Neural progenitor cell (in vitro differentiated cells): ENCODE data around the gene ITPRIPL2. TPM values are rescaled to one million over a fixed set of nuclear protein-coding genes. Genes with fewer than 3 reads are reported as not detected.

Experiments used
- DNase-seq: peaks from one replicate; pipeline ENCODE4 v3.0.0-alpha.2; 2016; ENCODE audit warnings: low spot score
- H2AFZ ChIP-seq: fragments of 200-600 bp; sonication (generic); replicated peaks from 2 replicates; pipeline ENCODE4 v1.6.1; 2016; ENCODE audit warnings: antibody characterized with exemption
- H3F3A ChIP-seq: fragments of 200-600 bp; sonication (generic); 2 replicates; pipeline ENCODE4 v1.6.1; 2016; ENCODE audit warnings: antibody characterized with exemption, low read depth
- H3K27ac ChIP-seq: fragments of 200-600 bp; sonication (generic); 2 replicates; pipeline ENCODE4 v1.5.1; 2016; ENCODE audit warnings: mild to moderate bottlenecking
- H3K27me3 ChIP-seq: fragments of 200-600 bp; sonication (generic); 2 replicates; pipeline ENCODE4 v1.6.1; 2016; ENCODE audit warnings: mild to moderate bottlenecking, moderate library complexity
- H3K36me3 ChIP-seq: fragments of 200-600 bp; sonication (generic); 2 replicates; pipeline ENCODE4 v1.5.1; 2016
- H3K4me1 ChIP-seq: fragments of 200-600 bp; sonication (generic); 2 replicates; pipeline ENCODE4 v1.6.1; 2016; ENCODE audit warnings: mixed run types
- H3K4me2 ChIP-seq: fragments of 200-600 bp; sonication (generic); 2 replicates; pipeline ENCODE4 v1.6.1; 2016
- H3K4me3 ChIP-seq: fragments of 200-600 bp; sonication (generic); 2 replicates; pipeline ENCODE4 v1.5.1; 2016
- H3K79me2 ChIP-seq: fragments of 200-600 bp; sonication (generic); 2 replicates; pipeline ENCODE4 v1.6.1; 2016; ENCODE audit warnings: low read depth
- H3K9ac ChIP-seq: fragments of 200-600 bp; sonication (generic); 2 replicates; pipeline ENCODE4 v1.6.1; 2016
- H3K9me3 ChIP-seq: fragments of 200-600 bp; sonication (generic); 2 replicates; pipeline ENCODE4 v1.5.1; 2016; ENCODE audit warnings: low read depth
- H4K20me1 ChIP-seq: fragments of 200-600 bp; sonication (generic); 2 replicates; pipeline ENCODE4 v1.6.1; 2016; ENCODE audit warnings: low read depth
- H3K27ac Mint-ChIP-seq: 3 replicates; pipeline ENCODE4 v1.8.0; 2021; ENCODE audit warnings: mixed read lengths
- H3K27me3 Mint-ChIP-seq: 2 replicates; pipeline ENCODE4 v1.8.0; 2022; ENCODE audit warnings: low read depth, mild to moderate bottlenecking, inconsistent platforms, moderate library complexity, mixed read lengths; ENCODE audit not compliant: insufficient read depth
- H3K36me3 Mint-ChIP-seq: 3 replicates; pipeline ENCODE4 v1.8.0; 2021; ENCODE audit warnings: mixed read lengths
- H3K4me1 Mint-ChIP-seq: 3 replicates; pipeline ENCODE4 v1.8.0; 2021; ENCODE audit warnings: mixed read lengths
- H3K4me3 Mint-ChIP-seq: 3 replicates; pipeline ENCODE4 v1.8.0; 2021; ENCODE audit warnings: mild to moderate bottlenecking, moderate library complexity, mixed read lengths
- H3K9me3 Mint-ChIP-seq: 3 replicates; pipeline ENCODE4 v1.8.0; 2020; ENCODE audit warnings: mixed read lengths
- EZH2 ChIP-seq: fragments of 200-600 bp; sonication (generic); IDR thresholded peaks from 2 replicates; pipeline ENCODE4 v1.6.1; 2017; ENCODE audit warnings: antibody characterized with exemption, mild to moderate bottlenecking, moderate library complexity
- EZH2phosphoT487 ChIP-seq: fragments of 200-600 bp; sonication (generic); IDR thresholded peaks from 2 replicates; pipeline ENCODE4 v1.6.1; 2017; ENCODE audit warnings: antibody characterized with exemption
- total RNA-seq: library from RNA; depleted of rRNA; stranded (reverse); fragments of >200 nt; gene quantifications from 2 replicates; pipeline ENCODE4 v1.2.3, GENCODE V29; 2015; ENCODE audit warnings: low replicate concordance
- TF ChIP-seq, protein P1 (sequence below): fragments of 200-600 bp; sonication (generic); IDR thresholded peaks from 2 replicates; pipeline ENCODE4 v1.5.1; 2017; ENCODE audit warnings: antibody characterized with exemption, mild to moderate bottlenecking

ITPRIPL2 gene
- total RNA-seq, 1 donor from 2014 or later, result 3.7 TPM

DNA sequence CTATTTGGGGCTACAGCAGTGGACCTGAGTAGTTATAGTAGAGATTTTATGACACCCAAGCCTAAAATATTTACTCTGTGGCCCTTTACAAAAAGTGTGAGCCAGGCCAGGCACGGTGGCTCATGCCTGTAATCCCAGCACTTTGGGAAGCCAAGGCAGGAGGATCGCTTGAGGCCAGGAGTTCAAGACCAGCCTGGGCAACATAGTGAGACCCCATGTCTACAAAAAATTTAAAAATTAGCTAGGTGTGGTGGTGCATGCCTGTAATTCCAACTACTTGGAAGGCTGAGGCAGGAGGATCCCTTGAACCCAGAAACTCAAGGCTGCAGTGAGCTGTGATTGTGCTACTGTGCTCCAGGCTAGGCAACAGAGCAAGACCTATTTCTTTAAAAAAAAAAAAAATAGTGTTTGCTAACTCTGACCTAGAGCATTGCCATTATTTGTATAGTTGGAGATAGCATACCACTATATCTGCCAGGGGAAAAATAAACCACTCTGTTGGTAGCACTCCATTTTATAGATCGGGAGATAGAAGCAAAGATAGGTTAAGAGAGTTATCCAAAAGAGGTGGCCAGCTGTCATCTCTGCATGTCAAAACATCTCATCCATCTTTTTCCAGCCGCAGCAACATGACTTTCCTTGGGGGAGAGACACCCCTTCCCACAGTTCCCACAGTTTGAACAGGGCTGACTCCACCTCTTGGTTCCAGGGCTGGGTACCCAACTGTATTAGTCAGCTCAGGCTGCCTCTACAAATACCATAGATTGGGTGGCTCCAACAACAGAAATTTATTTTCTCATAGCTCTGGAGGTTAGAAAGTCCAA lies 3.0 kb upstream of the ITPRIPL2 start:
- no peak for DNase-seq
- H3K27ac Mint-ChIP-seq, result no peak overlapping the region
- TF ChIP-seq, protein P1, sequence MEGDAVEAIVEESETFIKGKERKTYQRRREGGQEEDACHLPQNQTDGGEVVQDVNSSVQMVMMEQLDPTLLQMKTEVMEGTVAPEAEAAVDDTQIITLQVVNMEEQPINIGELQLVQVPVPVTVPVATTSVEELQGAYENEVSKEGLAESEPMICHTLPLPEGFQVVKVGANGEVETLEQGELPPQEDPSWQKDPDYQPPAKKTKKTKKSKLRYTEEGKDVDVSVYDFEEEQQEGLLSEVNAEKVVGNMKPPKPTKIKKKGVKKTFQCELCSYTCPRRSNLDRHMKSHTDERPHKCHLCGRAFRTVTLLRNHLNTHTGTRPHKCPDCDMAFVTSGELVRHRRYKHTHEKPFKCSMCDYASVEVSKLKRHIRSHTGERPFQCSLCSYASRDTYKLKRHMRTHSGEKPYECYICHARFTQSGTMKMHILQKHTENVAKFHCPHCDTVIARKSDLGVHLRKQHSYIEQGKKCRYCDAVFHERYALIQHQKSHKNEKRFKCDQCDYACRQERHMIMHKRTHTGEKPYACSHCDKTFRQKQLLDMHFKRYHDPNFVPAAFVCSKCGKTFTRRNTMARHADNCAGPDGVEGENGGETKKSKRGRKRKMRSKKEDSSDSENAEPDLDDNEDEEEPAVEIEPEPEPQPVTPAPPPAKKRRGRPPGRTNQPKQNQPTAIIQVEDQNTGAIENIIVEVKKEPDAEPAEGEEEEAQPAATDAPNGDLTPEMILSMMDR, result no peak
- no peak for TF ChIP-seq EZH2
- TF ChIP-seq EZH2phosphoT487, result no peak
- no peak overlapping the region for H2AFZ ChIP-seq
- peaks cover 43% of the 10 kb centered on the region for H3K27me3 ChIP-seq
- H4K20me1 ChIP-seq, result no peaks in the 10 kb centered on the region
- no peaks in the 10 kb centered on the region for H3K79me2 ChIP-seq
- H3K36me3 Mint-ChIP-seq, result no peaks in the 10 kb centered on the region
- no peak overlapping the region for H3K4me3 Mint-ChIP-seq
- no peaks in the 10 kb centered on the region for H3K9me3 ChIP-seq
- no peak overlapping the region for H3K4me3 ChIP-seq
- no peaks in the 10 kb centered on the region for H3K4me1 ChIP-seq
- H3K4me2 ChIP-seq, result no peak overlapping the region
- no peaks in the 10 kb centered on the region for H3K9me3 Mint-ChIP-seq
- H3F3A ChIP-seq, result peaks cover 3% of the 10 kb centered on the region
- no peak overlapping the region for H3K27ac ChIP-seq
- no peaks in the 10 kb centered on the region for H3K36me3 ChIP-seq
- H3K27me3 Mint-ChIP-seq, result peaks cover 3% of the 10 kb centered on the region
- H3K9ac ChIP-seq, result no peak overlapping the region
- peaks cover 23% of the 10 kb centered on the region for H3K4me1 Mint-ChIP-seq

DNA sequence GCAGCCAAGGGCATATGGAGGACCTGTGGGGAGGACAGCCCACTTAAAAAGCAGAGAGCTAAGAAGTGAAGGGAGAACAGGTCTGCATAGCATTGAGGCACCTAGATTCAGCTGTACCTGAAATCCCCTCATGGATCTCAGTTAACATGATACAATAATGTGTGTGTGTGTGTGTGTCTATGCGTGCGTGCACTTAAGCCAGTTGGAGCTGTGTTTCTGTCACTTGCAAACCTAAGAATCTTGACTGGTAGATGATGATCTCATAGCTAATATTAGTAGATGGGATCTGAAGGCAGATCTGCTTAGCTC lies 1.7 kb upstream of the ITPRIPL2 start:
- no peak for DNase-seq
- Histone ChIP-seq H3F3A (peaks cover 5% of the 10 kb centered on the region), H3K4me3 (no peak overlapping the region), H3K4me2 (no peak overlapping the region), H4K20me1 (no peaks in the 10 kb centered on the region), H3K36me3 (no peaks in the 10 kb centered on the region), H3K79me2 (no peaks in the 10 kb centered on the region), H3K9ac (no peak overlapping the region), H3K27ac (no peak overlapping the region), H2AFZ (no peak overlapping the region), H3K27me3 (peaks cover 53% of the 10 kb centered on the region), H3K9me3 (no peaks in the 10 kb centered on the region), H3K4me1 (peaks cover 4% of the 10 kb centered on the region)
- peaks cover 4% of the 10 kb centered on the region for H3K27me3 Mint-ChIP-seq
- TF ChIP-seq EZH2, result no peak
- H3K27ac Mint-ChIP-seq, result no peak overlapping the region
- no peaks in the 10 kb centered on the region for H3K9me3 Mint-ChIP-seq
- peaks cover 27% of the 10 kb centered on the region for H3K4me1 Mint-ChIP-seq
- H3K36me3 Mint-ChIP-seq, result no peaks in the 10 kb centered on the region
- H3K4me3 Mint-ChIP-seq, result peak overlapping the region; percentile 19

DNA sequence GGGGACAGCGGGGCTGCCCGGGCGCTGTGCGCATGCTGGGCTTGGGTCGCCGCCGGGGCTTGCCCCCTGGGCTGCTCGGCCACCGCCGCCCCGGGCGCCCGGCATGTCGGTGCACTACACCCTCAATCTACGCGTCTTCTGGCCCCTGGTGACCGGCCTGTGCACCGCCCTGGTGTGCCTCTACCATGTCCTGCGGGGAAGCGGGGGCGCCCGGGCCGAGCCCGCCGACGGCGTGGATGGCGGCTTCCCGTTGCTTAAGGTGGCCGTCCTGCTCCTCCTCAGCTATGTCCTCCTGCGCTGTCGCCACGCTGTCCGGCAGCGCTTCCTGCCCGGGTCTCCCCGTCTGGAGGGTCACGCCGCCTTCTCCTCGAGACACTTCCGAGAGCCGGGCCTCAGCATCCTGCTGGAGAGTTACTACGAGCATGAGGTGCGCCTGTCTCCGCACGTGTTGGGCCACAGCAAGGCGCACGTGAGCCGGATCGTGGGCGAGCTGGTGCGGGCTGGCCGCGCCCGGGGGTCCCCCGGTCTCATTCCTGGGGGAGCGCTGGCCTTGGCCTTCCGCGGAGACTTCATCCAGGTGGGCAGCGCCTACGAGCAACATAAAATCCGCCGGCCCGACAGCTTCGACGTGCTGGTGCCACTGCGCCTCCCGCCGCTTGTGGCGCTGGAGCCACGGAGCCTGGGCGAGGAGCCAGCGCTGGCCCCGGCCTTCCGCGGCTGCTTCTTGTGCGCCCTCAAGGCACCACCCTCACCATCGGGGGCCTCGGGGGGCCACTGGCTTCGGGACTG lies 789 bp downstream of the ITPRIPL2 start:
- Mint-ChIP-seq H3K27me3 (peaks cover 4% of the 10 kb centered on the region), H3K9me3 (no peaks in the 10 kb centered on the region), H3K4me3 (peak overlapping the region; percentile 79), H3K4me1 (peaks cover 33% of the 10 kb centered on the region), H3K36me3 (no peaks in the 10 kb centered on the region), H3K27ac (no peak overlapping the region)
- H3K9ac ChIP-seq, result no peak overlapping the region
- H3K27ac ChIP-seq, result no peak overlapping the region
- H3K79me2 ChIP-seq, result no peaks in the 10 kb centered on the region
- peaks cover 9% of the 10 kb centered on the region for H3F3A ChIP-seq
- DNase-seq, result peak; percentile 44
- peak; percentile 60 for TF ChIP-seq EZH2phosphoT487
- peak; percentile 60 for TF ChIP-seq EZH2
- TF ChIP-seq, protein P1, result no peak
- H3K27me3 ChIP-seq, result peaks cover 63% of the 10 kb centered on the region
- H3K9me3 ChIP-seq, result no peaks in the 10 kb centered on the region
- peak overlapping the region; percentile 59 for H3K4me3 ChIP-seq
- H4K20me1 ChIP-seq, result no peaks in the 10 kb centered on the region
- H3K4me2 ChIP-seq, result peak overlapping the region; percentile 89
- H2AFZ ChIP-seq, result peak overlapping the region; percentile 99
- no peaks in the 10 kb centered on the region for H3K36me3 ChIP-seq
- H3K4me1 ChIP-seq, result peaks cover 9% of the 10 kb centered on the region
